H1 (cell line): ENCODE measurements around the gene ARHGAP8. TPM values are rescaled to one million over a fixed set of nuclear protein-coding genes. Genes with fewer than 3 reads are reported as not detected.

Source experiments
- CTCF ChIA-PET: fragments of 300-600 bp; sonication (Branson Sonifier 250); formaldehyde crosslinking; loops from one replicate; lab custom pipeline; 2021; ENCODE audit not compliant: partially characterized antibody; lab: Charles Lee
- POLR2A ChIA-PET: fragments of 300-600 bp; sonication (Branson Sonifier 250); formaldehyde crosslinking; loops from one replicate; lab custom pipeline; 2021; ENCODE audit warnings: inconsistent platforms; ENCODE audit not compliant: partially characterized antibody; lab: Charles Lee
- DNase-seq, 2 experiments: peaks; one replicate each; pipeline versions ENCODE4 v3.0.0 to v3.0.0-alpha.2; 2010 to 2022; ENCODE audit warnings: low spot score in 2 of 2, low read depth in 1 of 2, mixed read lengths in 1 of 2
- FAIRE-seq: peaks from 2 replicates; lab custom pipeline; 2011; peaks lifted over from hg19 to GRCh38; lab: Jason Lieb, UNC
- H2AFZ ChIP-seq: 2 replicates; pipeline ENCODE4 v1.8.1; 2012; ENCODE audit warnings: low read length, inconsistent platforms
- H2AK5ac ChIP-seq: 2 replicates; pipeline ENCODE4 v1.6.1; 2013; ENCODE audit warnings: low read depth, low read length
- H2BK120ac ChIP-seq: replicated peaks from 2 replicates; pipeline ENCODE3; 2013; ENCODE audit warnings: low read depth, low read length, inconsistent platforms
- H2BK12ac ChIP-seq: 2 replicates; pipeline ENCODE4 v1.6.1; 2013; ENCODE audit warnings: low read depth, low read length
- H2BK15ac ChIP-seq: 2 replicates; pipeline ENCODE4 v1.6.1; 2013; ENCODE audit warnings: low read length
- H2BK20ac ChIP-seq: 2 replicates; pipeline ENCODE4 v1.6.1; 2013; ENCODE audit warnings: low read length
- H2BK5ac ChIP-seq: 2 replicates; pipeline ENCODE4 v1.6.1; 2013; ENCODE audit warnings: low read depth, low read length
- H3K14ac ChIP-seq: 2 replicates; pipeline ENCODE4 v1.6.1; 2013; ENCODE audit warnings: inconsistent platforms; ENCODE audit not compliant: insufficient read length
- H3K18ac ChIP-seq: 2 replicates; pipeline ENCODE4 v1.6.1; 2013; ENCODE audit warnings: low read length; ENCODE audit errors: extremely low read depth
- H3K23ac ChIP-seq: 2 replicates; pipeline ENCODE4 v1.6.1; 2013; ENCODE audit warnings: inconsistent platforms; ENCODE audit not compliant: insufficient read length
- H3K23me2 ChIP-seq: 2 replicates; pipeline ENCODE4 v1.6.1; 2013; ENCODE audit warnings: low read depth, low read length
- H3K27ac ChIP-seq: 2 replicates; pipeline ENCODE4 v1.6.1; 2011; ENCODE audit warnings: low read depth, low read length, inconsistent platforms
- H3K27me3 ChIP-seq, 4 experiments: replicated peaks in 1 of 4; 1 replicate in 1 of 4; 2 replicates in 3 of 4; pipeline versions ENCODE4 v1.6.1 to v1.8.1; 2011 to 2013; ENCODE audit warnings: low read length in 3 of 4, mild to moderate bottlenecking in 3 of 4, inconsistent platforms in 2 of 4, mixed read lengths in 2 of 4, moderate library complexity in 1 of 4; ENCODE audit not compliant: control insufficient read depth in 3 of 4, insufficient read depth in 3 of 4; ENCODE audit errors: extremely low read depth in 1 of 4
- H3K36me3 ChIP-seq, 4 experiments: 2 replicates each; pipeline versions ENCODE4 v1.6.1 to v1.8.1; 2011 to 2013; ENCODE audit warnings: mild to moderate bottlenecking in 4 of 4, low read length in 3 of 4, moderate library complexity in 2 of 4, control low read depth in 1 of 4, inconsistent platforms in 1 of 4; ENCODE audit not compliant: insufficient read depth in 4 of 4, control insufficient read depth in 2 of 4
- H3K4ac ChIP-seq: replicated peaks from 2 replicates; pipeline ENCODE3; 2013; ENCODE audit warnings: low read length, low read depth, mixed read lengths, inconsistent platforms; ENCODE audit not compliant: insufficient read length
- H3K4me1 ChIP-seq, 4 experiments: replicated peaks in 1 of 4; 1 replicate in 1 of 4; 2 replicates in 3 of 4; pipeline versions ENCODE4 v1.6.1 to v1.8.1; 2011 to 2013; ENCODE audit warnings: low read length in 3 of 4, inconsistent platforms in 2 of 4, mixed read lengths in 1 of 4; ENCODE audit not compliant: insufficient read depth in 4 of 4, control insufficient read depth in 3 of 4
- H3K4me2 ChIP-seq, 2 experiments: 2 replicates each; pipeline versions ENCODE4 v1.6.1 to v1.8.1; 2011 to 2013; ENCODE audit warnings: low read depth in 2 of 2, low read length in 2 of 2, control low read depth in 1 of 2, inconsistent platforms in 1 of 2, mild to moderate bottlenecking in 1 of 2; ENCODE audit not compliant: insufficient read depth in 1 of 2
- H3K4me3 ChIP-seq, 4 experiments: fragments of 200-600, 300-600 bp in 1 of 4; sonication (generic), shearing (Covaris generic), sonication (Bioruptor Twin) in 1 of 4; 2 replicates each; pipeline versions ENCODE4 v1.5.1 to v1.8.1; 2011 to 2016; ENCODE audit warnings: low read length in 4 of 4, low read depth in 3 of 4, control low read depth in 2 of 4, inconsistent platforms in 2 of 4, mild to moderate bottlenecking in 2 of 4, mixed read lengths in 1 of 4, moderate library complexity in 1 of 4; ENCODE audit not compliant: insufficient read depth in 2 of 4; ENCODE audit errors: extremely low read depth in 1 of 4
- H3K56ac ChIP-seq: replicated peaks from 2 replicates; pipeline ENCODE3; 2013; ENCODE audit warnings: low read depth, mild to moderate bottlenecking, mixed read lengths, low read length, inconsistent platforms; ENCODE audit not compliant: insufficient read length
- H3K79me1 ChIP-seq: 2 replicates; pipeline ENCODE4 v1.6.1; 2013; ENCODE audit warnings: low read depth, low read length, control low read depth
- H3K79me2 ChIP-seq, 2 experiments: 2 replicates each; pipeline versions ENCODE4 v1.6.1 to v1.8.1; 2012 to 2013; ENCODE audit warnings: low read length in 2 of 2, mild to moderate bottlenecking in 2 of 2, inconsistent platforms in 1 of 2; ENCODE audit not compliant: insufficient read depth in 2 of 2, control insufficient read depth in 1 of 2
- H3K9ac ChIP-seq, 4 experiments: replicated peaks in 1 of 4; 1 replicate in 1 of 4; 2 replicates in 3 of 4; pipeline versions ENCODE4 v1.6.1 to v1.8.1; 2011 to 2013; ENCODE audit warnings: low read depth in 3 of 4, low read length in 3 of 4, control low read depth in 2 of 4, mild to moderate bottlenecking in 2 of 4, moderate library complexity in 2 of 4, inconsistent platforms in 1 of 4; ENCODE audit errors: extremely low read depth in 1 of 4
- H3K9me3 ChIP-seq, 2 experiments: 2 replicates each; pipeline versions ENCODE4 v1.6.1 to v1.8.1; 2012 to 2013; ENCODE audit warnings: mild to moderate bottlenecking in 2 of 2, moderate library complexity in 2 of 2, control low read depth in 1 of 2, inconsistent platforms in 1 of 2, low read depth in 1 of 2, low read length in 1 of 2, mixed read lengths in 1 of 2; ENCODE audit not compliant: insufficient read depth in 2 of 2
- H4K20me1 ChIP-seq, 2 experiments: replicated peaks in 1 of 2; 2 replicates each; pipeline versions ENCODE3 to v1.8.1; 2011 to 2013; ENCODE audit warnings: inconsistent platforms in 2 of 2, low read length in 2 of 2, mild to moderate bottlenecking in 1 of 2; ENCODE audit not compliant: insufficient read depth in 2 of 2, control insufficient read depth in 1 of 2
- H4K5ac ChIP-seq: 2 replicates; pipeline ENCODE4 v1.6.1; 2013; ENCODE audit warnings: low read length, low read depth, mixed read lengths, inconsistent platforms; ENCODE audit not compliant: insufficient read length
- H4K8ac ChIP-seq: 2 replicates; pipeline ENCODE4 v1.8.0; 2013; ENCODE audit warnings: mild to moderate bottlenecking, moderate library complexity, low read length, inconsistent platforms; ENCODE audit not compliant: insufficient read depth; ENCODE audit errors: extremely low read depth
- H4K91ac ChIP-seq: replicated peaks from 2 replicates; pipeline ENCODE3; 2013; ENCODE audit warnings: low read length, mixed read lengths, inconsistent platforms; ENCODE audit not compliant: insufficient read length
- CEBPB ChIP-seq: IDR thresholded peaks from 2 replicates; pipeline ENCODE4 v1.6.1; 2012; ENCODE audit warnings: low read depth, low read length
- GABPA ChIP-seq: IDR thresholded peaks from 2 replicates; pipeline ENCODE4 v1.6.1; 2011; ENCODE audit warnings: mild to moderate bottlenecking, low read length, moderate library complexity, borderline replicate concordance; ENCODE audit not compliant: insufficient read depth
- HDAC2 ChIP-seq, 2 experiments: fragments of 300-600 bp in 1 of 2; sonication (generic) in 1 of 2; IDR thresholded peaks; 2 replicates each; pipeline ENCODE4 v1.6.1; 2011 to 2012; ENCODE audit warnings: low read depth in 2 of 2, low read length in 2 of 2, mild to moderate bottlenecking in 2 of 2, moderate library complexity in 2 of 2, borderline replicate concordance in 1 of 2, inconsistent platforms in 1 of 2
- JUN ChIP-seq: IDR thresholded peaks from 2 replicates; pipeline ENCODE4 v1.6.1; 2011; ENCODE audit warnings: low read depth, mild to moderate bottlenecking, improper control_type of control experiment, low read length
- KDM4A ChIP-seq: IDR thresholded peaks from one replicate; pipeline ENCODE4 v1.7.1; 2012; ENCODE audit warnings: low read depth, mild to moderate bottlenecking, moderate library complexity, low read length, inconsistent platforms; ENCODE audit not compliant: severe bottlenecking
- NRF1 ChIP-seq: IDR thresholded peaks from 2 replicates; pipeline ENCODE4 v1.6.1; 2011; ENCODE audit warnings: mild to moderate bottlenecking, low read depth, low read length, improper control_type of control experiment
- SIX5 ChIP-seq: IDR thresholded peaks from 2 replicates; pipeline ENCODE4 v1.6.1; 2011; ENCODE audit warnings: mild to moderate bottlenecking, low read depth, low read length
- WGBS, 2 experiments: shearing (Covaris generic) in 1 of 2; methylation state at CpG; one replicate each; pipeline versions ENCODE4 v1.1.6 to v1.1.7; 2013 to 2015; ENCODE audit warnings: low lambda C conversion rate in 2 of 2, mixed read lengths in 2 of 2, inconsistent platforms in 1 of 2, low coverage in 1 of 2, missing lambda C conversion rate in 1 of 2; ENCODE audit not compliant: insufficient replicate concordance in 2 of 2, insufficient coverage in 1 of 2, insufficient read length in 1 of 2; ENCODE audit errors: extremely low coverage in 1 of 2, missing lambda C conversion rate in 1 of 2; 5-methylcytosine and 5-hydroxymethylcytosine counted together
- polyA plus RNA-seq, 7 experiments: library from polyadenylated mRNA; depleted of rRNA in 3 of 7; stranded (reverse) in 5 of 7; unstranded in 2 of 7; fragments of >200 nt in 5 of 7; fragments of 200-250 nt in 2 of 7; gene quantifications; 1 replicate in 5 of 7; 2 replicates in 1 of 7; 4 replicates in 1 of 7; pipeline versions ENCODE4 v1.2.1 to v1.2.3, GENCODE V29; 2011 to 2013; ENCODE audit warnings: missing spikeins in 2 of 7, mixed read lengths in 2 of 7
- total RNA-seq: library from RNA; stranded (reverse); fragmentation: NEBNext Ultra II Directional; extraction: Animal tissue kit (Norgen Biotek cat#: 25700); gene quantifications from 2 replicates; pipeline ENCODE4 v1.2.1, GENCODE V29; 2021

ARHGAP8 gene
- total and polyA plus RNA-seq, 2 of the 8 experiments (the other 6 are each of a cell fraction or from before 2014, with no cell fraction given), result 35.6 to 47.7 TPM

- Histone ChIP-seq H3K18ac (no peak overlapping the region), H3K9ac (no peak overlapping the region), H3K4ac (no peak overlapping the region), H3K23ac (no peak overlapping the region), H2BK20ac (no peak overlapping the region), H4K91ac (no peak overlapping the region), H2BK15ac (no peak overlapping the region), H3K14ac (no peak overlapping the region), H3K4me3 (no peak overlapping the region), H3K79me2 (peaks cover 0 to 2% of the 10 kb centered on the region in 2 experiments; a peak in 1 of 4 replicates), H3K36me3 (no peaks in the 10 kb centered on the region), H3K9me3 (no peaks in the 10 kb centered on the region), H3K23me2 (peaks cover 1% of the 10 kb centered on the region; the same call in 1 of the 2 replicates), H3K4me2 (no peak overlapping the region), H4K5ac (no peak overlapping the region), H3K27ac (no peak overlapping the region), H2BK12ac (no peak overlapping the region), H4K8ac (no peak overlapping the region), H3K27me3 (peaks cover 0 to 14% (median 9%) of the 10 kb centered on the region in 4 experiments; a peak in 5 of 7 replicates), H2BK120ac (no peak overlapping the region), H2AK5ac (no peak overlapping the region), H3K56ac (no peak overlapping the region), H4K20me1 (peaks cover 6 to 25% of the 10 kb centered on the region in 2 experiments), H2AFZ (no peak overlapping the region), H2BK5ac (no peak overlapping the region), H3K4me1 (peaks cover 0 to 9% (median 6%) of the 10 kb centered on the region in 4 experiments; a peak in 5 of 7 replicates), H3K79me1 (no peaks in the 10 kb centered on the region; the same call in 1 of the 2 replicates)
- ChIA-PET CTCF (interaction anchor here (1.1 to 9.8 kb wide), 6 partner anchors 11 to 100 kb away, joined by 3 to 80 read pairs (median 4); no protein-coding TSS in a partner anchor), POLR2A (interaction anchor here (1.2 to 1.4 kb wide), 2 partner anchors 38 to 496 kb away, joined by 3 read pairs; no protein-coding TSS in a partner anchor)
- no peak for DNase-seq
- no peak for FAIRE-seq
- WGBS, 2 experiments, result 97% methylated on average over 11 of the region's 11 CpGs; no CpG with 5 or more reads in 1 of the 2 experiments
- TF ChIP-seq SIX5 (no peak), KDM4A (no peak), JUN (no peak), GABPA (no peak), CEBPB (no peak), HDAC2 (IDR thresholded peaks at IDR 0.05; ENCODE audit: borderline replicate concordance in 1 of 2, low read depth in 2 of 2, low read length in 2 of 2) (no peak), NRF1 (no peak)
These were observed 44.6 kb upstream of the ARHGAP8 start for GRCh38 chr22:44707752-44708151.
